HepG2 (cell line): ENCODE results near the gene DTX4.

Experiments
- EZH2 ChIP-seq: conservative IDR thresholded peaks from 2 replicates; pipeline ENCODE4 v1.6.1; 2012; ENCODE audit warnings: mild to moderate bottlenecking, low read depth, low read length, moderate library complexity
- NFYB ChIP-seq: sonication (generic); formaldehyde crosslinking; IDR thresholded peaks from 2 replicates; pipeline ENCODE4 v1.4.0; 2020; ENCODE audit warnings: missing genetic modification reagents
- ZNF232 ChIP-seq: sonication (generic); formaldehyde crosslinking; IDR thresholded peaks from 2 replicates; pipeline ENCODE4 v1.4.0; 2020; ENCODE audit warnings: missing genetic modification reagents, borderline replicate concordance
- ZNF883 ChIP-seq: sonication (generic); formaldehyde crosslinking; IDR thresholded peaks from 2 replicates; pipeline ENCODE4 v1.5.1; 2020; ENCODE audit warnings: mild to moderate bottlenecking, missing genetic modification reagents; ENCODE audit errors: not compliant biosample characterization
- TF ChIP-seq, protein P1 (sequence below): sonication (generic); formaldehyde crosslinking; conservative IDR thresholded peaks from 2 replicates; pipeline ENCODE4 v1.4.0; 2020; ENCODE audit warnings: missing genetic modification reagents

DNA sequence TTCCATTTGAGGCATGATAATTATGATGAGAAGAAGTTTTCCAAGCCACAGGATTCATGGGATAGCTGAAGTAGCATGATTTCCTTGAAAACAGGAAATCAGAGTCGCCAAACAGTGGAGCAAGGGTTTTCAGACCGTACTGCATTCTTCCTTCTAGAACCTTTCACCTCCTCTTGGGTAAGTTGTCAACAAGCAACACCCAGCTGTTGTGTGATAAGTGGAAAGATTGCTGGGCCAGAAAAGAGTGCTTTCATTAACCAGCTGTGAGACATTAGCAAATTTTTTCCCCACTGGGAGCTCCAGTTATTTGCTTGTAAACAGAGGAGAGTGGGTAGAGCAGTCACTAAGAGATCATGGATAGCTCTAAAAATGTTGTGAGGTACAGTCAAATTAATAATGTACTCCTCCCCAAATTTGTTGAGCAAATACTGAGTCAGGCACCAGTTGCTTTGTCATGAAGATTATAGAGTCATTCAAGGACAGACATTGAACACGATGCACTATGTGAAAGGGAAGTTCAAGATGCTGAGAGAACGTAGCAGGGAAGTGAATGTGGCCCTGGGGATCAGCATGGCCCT lies 52.5 kb downstream of the DTX4 start:
- TF ChIP-seq NFYB (CRISPR knock-in tag) = no peak
- TF ChIP-seq, protein P1, sequence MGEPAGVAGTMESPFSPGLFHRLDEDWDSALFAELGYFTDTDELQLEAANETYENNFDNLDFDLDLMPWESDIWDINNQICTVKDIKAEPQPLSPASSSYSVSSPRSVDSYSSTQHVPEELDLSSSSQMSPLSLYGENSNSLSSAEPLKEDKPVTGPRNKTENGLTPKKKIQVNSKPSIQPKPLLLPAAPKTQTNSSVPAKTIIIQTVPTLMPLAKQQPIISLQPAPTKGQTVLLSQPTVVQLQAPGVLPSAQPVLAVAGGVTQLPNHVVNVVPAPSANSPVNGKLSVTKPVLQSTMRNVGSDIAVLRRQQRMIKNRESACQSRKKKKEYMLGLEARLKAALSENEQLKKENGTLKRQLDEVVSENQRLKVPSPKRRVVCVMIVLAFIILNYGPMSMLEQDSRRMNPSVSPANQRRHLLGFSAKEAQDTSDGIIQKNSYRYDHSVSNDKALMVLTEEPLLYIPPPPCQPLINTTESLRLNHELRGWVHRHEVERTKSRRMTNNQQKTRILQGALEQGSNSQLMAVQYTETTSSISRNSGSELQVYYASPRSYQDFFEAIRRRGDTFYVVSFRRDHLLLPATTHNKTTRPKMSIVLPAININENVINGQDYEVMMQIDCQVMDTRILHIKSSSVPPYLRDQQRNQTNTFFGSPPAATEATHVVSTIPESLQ (CRISPR knock-in tag) = no peak
- TF ChIP-seq ZNF232 (CRISPR knock-in tag) = no peak
- no peak for TF ChIP-seq EZH2
- TF ChIP-seq ZNF883 (CRISPR knock-in tag) = no peak
